Kidney epithelial cell (primary cell): ENCODE measurements around the gene UVRAG. TPM values are rescaled to one million over a fixed set of nuclear protein-coding genes. Genes with fewer than 3 reads are reported as not detected.
"Not testable (repeated sequence)": the region's sequence is repeated elsewhere in the genome, so short reads cannot be mapped to it uniquely, and the experiment has no call there.

Source experiments
- DNase-seq: peaks from one replicate; pipeline ENCODE4 v3.0.0-alpha.2; 2010; ENCODE audit warnings: low read depth
- H3K27me3 ChIP-seq: 2 replicates; pipeline ENCODE4 v1.6.0; 2011; ENCODE audit warnings: low read length; ENCODE audit not compliant: control insufficient read depth, insufficient read depth
- H3K36me3 ChIP-seq: 2 replicates; pipeline ENCODE4 v1.5.1; 2011; ENCODE audit warnings: low read length; ENCODE audit not compliant: control insufficient read depth, insufficient read depth
- H3K4me3 ChIP-seq: 2 replicates; pipeline ENCODE4 v1.5.1; 2011; ENCODE audit warnings: low read depth, mild to moderate bottlenecking, control low read depth, low read length
- CTCF ChIP-seq: IDR thresholded peaks from 2 replicates; pipeline ENCODE4 v1.5.1; 2011; ENCODE audit warnings: mild to moderate bottlenecking, moderate library complexity, low read length, control low read depth, inconsistent platforms; ENCODE audit not compliant: insufficient read depth, poor library complexity, severe bottlenecking
- total RNA-seq: library from RNA; depleted of rRNA; stranded (reverse); fragments of >200 nt; gene quantifications from 2 replicates; pipeline ENCODE4 v1.2.3, GENCODE V29; 2015

The UVRAG gene
- total RNA-seq, 1 donor from 2014 or later = 16.2 TPM

- no peaks in the 10 kb centered on the region for H3K36me3 ChIP-seq
- H3K27me3 ChIP-seq = no peaks in the 10 kb centered on the region
- TF ChIP-seq CTCF = no peak
- DNase-seq = no peak
- H3K4me3 ChIP-seq = no peak overlapping the region
These were observed 154.8 kb downstream of the UVRAG start for GRCh38 chr11:75969626-75970308.

- H3K27me3 ChIP-seq = not testable (repeated sequence)
These were observed 158.7 kb downstream of the UVRAG start for GRCh38 chr11:75973710-75974109.

DNA sequence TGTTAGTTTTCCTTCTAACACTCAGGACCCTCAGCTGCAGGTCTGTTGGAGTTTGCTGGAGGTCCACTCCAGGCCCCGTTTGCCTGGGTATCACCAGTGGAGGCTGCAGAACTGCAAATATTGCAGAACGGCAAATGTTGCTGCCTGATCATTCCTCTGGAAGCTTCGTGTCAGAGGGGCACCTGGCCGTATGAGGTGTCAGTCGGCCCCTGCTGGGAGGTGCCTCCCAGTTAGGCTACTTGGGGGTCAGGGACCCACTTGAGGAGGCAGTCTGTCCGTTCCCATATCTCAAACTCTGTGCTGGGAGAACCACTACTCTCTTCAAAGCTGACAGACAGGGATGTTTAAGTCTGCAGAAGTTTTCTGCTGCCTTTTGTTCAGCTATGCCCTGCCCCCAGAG lies 164.1 kb downstream of the UVRAG start:
- H3K4me3 ChIP-seq = not testable (repeated sequence)

More at GRCh38 chr11:75973710-75974109, 158.7 kb downstream of the UVRAG start:
- H3K36me3 ChIP-seq, DNase-seq, H3K4me3 ChIP-seq: not testable (repeated sequence)

DNA sequence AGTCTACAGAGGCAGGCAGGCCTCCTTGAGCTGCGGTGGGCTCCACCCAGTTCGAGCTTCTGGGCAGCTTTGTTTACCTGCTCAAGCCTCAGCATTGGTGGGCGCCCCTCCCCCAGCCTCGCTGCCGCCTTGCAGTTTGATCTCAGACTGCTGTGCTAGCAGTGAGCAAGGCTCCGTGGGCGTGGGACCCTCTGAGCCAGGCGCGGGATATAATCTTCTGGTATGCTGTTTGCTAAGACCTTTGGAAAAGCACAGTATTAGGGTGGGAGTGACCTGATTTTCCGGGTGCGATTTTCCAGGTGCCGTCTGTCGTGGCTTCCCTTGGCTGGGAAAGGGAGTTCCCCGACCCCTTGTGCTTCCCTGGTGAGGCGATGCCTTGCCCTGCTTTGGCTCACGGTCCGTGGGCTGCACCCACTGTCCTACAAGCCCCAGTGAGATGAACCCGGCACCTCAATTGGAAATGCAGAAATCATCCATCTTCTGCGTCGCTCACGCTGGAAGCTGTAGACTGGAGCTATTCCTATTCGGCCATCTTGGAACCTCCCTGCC lies 164.5 kb downstream of the UVRAG start:
- not testable (repeated sequence) for H3K27me3 ChIP-seq, H3K4me3 ChIP-seq, H3K36me3 ChIP-seq, DNase-seq

More for the DNA sequence above, 164.1 kb downstream of the UVRAG start:
- H3K27me3 ChIP-seq, DNase-seq, H3K36me3 ChIP-seq: not testable (repeated sequence)

DNA sequence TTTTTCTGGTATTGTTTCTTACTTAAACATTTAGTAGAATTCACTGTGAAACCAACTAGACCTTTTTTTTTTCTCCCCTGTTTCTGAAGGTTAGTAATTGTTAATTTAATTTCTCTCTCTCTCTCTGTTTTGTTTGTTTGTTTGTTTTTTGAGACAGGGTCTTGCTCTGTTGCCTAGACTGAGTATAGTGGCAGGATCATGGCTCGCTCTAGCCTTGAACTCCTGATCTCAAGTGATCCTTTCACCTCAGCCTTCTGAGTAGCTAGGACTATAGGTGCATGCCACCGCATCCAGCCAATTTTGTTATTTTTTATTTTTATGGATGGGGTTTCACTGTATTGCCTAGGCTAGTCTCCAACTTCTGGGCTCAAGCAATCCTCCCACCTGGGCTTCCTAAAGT lies 165.0 kb downstream of the UVRAG start:
- Histone ChIP-seq H3K27me3 (no peaks in the 10 kb centered on the region), H3K4me3 (no peak overlapping the region), H3K36me3 (no peaks in the 10 kb centered on the region)
- no peak for TF ChIP-seq CTCF
- no peak for DNase-seq

GRCh38 chr11:75981546-75981945 lies 166.5 kb downstream of the UVRAG start:
- TF ChIP-seq CTCF = no peak
- no peak overlapping the region for H3K4me3 ChIP-seq
- H3K27me3 ChIP-seq = no peaks in the 10 kb centered on the region
- DNase-seq = no peak
- no peaks in the 10 kb centered on the region for H3K36me3 ChIP-seq

DNA sequence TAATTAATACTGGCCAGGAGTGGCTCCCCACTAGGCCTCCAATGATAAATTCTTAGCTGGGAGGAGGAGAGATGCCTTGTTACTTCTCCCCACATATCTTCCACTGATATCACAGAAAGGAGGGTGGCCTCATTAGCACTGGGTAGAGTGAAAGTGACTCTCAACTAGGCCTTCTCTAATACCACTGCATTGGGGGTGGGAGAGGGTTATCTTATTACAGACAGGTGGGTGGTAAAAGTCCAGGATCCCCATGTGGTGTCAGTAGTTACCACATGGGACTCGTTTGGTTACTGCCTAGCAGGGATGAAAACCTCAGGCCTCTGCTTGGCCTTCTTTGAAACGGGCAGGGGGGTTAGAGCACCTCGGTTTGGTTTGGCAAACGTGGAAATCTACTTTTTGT lies 167.3 kb downstream of the UVRAG start:
- no peak for TF ChIP-seq CTCF
- no peak for DNase-seq
- Histone ChIP-seq H3K36me3 (no peaks in the 10 kb centered on the region), H3K4me3 (no peak overlapping the region), H3K27me3 (no peaks in the 10 kb centered on the region)
